Activated T-cell treated with anti-CD3 and anti-CD28 coated beads for 1 hour (primary cell): ENCODE measurements around the gene VPS13D.

Experiments used
- DNase-seq: peaks from one replicate; pipeline ENCODE4 v3.0.0-alpha.2; 2020; ENCODE audit warnings: low read depth

VPS13D gene

DNA sequence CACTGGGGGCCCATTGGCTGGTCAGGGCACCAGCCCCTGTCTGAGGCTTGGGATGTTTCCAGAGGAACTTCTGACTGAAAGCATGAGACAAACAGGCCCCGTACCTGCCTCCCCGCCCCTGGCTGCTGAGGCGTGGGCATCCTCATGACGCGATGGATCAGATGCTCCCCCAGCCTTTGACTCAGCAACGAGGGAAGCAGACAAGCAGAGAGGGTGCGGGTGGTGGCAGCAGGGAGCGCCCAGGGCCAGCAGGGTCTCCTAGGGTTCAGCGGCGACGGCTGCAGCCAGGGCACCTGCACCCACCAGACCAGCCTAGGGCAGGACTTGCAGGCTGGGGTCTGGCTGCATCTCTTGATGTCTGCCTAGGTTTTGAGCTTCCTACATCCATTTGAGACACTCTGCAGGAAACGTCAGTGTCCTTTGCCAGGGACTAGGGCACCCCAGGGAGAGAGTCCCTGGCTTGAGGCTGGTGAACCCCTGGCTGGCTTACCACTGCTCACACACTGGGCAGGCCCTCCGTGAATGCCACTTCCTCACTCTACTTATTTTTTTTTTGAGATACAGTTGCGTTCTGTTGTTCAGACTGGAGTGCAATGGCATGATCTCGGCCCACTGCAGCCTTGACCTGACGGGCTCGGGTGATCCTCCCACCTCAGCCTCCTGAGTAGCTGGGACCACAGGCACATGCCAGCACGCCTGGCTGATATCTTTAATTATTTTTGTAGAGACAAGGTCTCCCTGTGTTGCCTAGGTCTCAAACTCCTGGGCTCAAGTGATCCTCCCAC lies 324.9 kb downstream of the VPS13D start:
- DNase-seq: no peak

DNA sequence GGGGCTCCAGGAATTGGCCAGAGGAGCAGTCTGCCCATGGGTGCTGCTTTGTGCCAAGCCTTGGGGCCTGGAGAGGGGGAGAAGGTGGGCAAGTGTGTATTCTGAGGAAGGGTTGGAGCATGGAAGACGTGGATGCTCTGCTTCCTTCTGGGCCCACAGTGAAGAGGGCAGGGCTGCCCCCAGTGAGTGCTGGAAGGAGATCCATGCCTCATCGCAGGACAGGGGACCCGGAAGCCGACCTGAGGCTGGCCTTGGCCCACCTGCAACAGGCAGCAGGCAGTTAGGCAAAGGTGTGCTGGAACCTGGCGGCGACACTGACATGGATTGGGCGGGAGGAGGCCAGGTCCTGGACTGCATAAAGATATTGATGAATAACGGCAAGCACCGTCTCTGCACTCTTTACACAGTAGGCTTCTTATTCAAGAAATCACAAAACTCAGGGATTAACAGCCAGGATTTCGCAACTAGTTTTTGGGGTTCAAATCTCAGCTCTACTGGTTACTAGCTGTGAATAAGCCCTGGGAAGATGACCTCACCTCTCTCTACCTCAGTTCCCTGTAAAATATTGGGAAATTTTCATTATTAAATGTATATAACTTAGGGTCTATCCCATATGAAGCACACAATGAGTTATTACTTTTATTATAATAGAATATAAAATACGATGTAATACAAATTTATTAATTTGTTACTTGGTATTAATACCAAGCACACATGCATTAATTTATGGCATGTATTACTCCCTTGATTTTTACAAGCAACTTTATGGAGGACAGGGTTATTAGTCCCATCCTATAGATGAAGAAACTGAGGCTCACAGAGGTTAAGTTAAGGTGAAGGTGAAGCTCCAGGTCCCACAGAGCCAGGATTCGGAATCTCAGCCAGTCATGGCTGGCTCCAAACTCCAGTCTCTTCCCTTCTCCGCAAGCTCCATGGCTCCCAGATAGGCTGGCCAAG lies 325.9 kb downstream of the VPS13D start:
- no peak for DNase-seq

DNA sequence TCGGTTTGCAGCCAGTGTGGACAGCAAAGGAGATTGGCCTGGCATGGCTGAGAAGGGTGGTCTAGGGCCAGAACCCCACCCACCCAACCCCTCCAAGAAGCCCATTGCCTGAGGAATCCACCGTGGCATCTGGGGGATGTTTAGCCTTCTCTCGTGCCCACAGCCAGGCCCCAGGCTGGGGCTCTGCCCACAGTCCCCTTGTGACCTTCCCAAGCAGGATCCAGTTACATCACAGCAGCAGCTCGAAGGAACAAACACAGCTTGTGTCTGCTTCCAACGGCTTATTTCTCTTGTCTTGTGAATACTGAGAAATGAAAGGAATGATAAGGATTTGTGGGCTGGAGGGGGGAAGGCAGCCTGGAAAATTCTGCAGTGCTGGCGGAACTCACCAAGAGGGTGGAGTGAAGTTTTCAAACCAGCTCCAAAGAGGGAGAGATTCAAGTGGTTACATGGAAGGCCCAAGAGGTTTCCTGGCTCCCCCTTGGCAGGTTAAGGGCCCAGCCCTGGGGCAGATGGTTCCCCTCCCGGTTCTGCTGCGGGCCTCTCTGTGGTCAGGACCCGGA lies 326.6 kb downstream of the VPS13D start:
- no peak for DNase-seq

DNA sequence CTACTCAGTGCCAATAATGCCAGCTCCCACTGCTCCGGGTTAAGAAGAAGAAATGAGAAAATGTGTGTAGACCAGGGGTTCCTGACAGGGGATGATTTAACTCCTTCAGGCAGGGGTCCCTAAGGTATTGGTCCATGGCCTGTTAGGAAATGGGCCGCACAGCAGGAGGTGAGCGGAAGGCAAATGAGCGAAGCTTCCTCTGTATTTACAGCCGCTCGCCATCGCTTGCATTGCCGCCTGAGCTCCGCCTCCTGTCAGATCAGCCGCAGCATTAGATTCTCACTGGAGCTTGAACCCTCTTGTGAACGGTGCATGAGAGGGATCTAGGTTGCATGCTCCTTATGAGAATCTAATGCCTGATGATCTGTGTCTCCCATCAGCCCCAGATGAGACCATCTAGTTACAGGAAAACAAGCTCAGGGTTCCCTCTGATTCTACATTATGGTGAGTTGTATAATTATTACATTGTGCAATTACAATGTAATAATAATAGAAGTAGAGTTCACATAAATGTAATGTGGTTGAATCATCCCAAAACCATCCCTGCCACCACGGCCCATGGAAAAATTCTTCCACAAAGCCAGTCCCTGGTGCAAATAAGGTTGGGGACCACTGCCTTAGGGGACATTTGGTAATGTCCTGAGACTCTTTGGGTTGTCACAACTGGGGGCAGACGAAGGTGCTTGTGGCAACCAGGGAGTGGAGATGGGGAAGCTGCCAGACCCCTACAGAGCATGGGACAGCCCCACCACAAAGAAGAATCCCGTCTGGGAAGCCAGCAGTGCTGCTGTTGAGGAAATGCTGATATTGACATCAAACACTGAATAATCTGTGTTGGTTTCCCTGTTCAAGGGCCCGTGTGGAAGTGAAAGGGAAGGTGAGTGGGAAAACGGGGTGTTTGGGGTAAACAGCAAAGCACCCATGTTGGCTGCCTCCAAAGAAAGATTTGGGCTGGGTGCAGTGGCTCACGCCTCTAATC lies 327.4 kb downstream of the VPS13D start:
- no peak for DNase-seq

DNA sequence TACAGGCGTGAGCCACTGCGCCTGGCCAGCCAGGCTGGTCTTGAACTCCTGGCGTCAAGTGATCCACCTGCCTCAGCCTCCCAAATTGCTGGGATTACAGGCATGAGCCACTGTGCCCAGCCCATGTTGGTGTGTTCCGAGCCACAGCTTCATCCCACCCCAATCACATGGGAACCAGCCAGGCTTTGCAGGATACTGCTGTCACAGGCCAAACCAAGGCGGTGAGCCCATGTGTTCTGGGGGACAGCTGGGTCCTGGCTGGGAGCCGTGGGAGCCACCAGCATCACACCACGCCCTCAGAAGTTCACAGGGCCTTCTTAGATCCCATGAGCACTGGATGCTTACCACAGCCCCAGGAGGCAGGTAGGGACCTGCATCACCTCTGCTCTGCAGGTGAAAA lies 331.3 kb downstream of the VPS13D start:
- DNase-seq: no peak
